Endothelial cell of umbilical vein (primary cell): ENCODE results near the gene PCDHGC3. TPM values are rescaled to one million over a fixed set of nuclear protein-coding genes. Genes with fewer than 3 reads are reported as not detected.

Experiments used
- BruUV-seq: library from RNA; stranded (reverse); fragments of 400-500 nt; replicated peaks from 2 replicates; lab custom pipeline; 2021; lab: Mats Ljungman, UMichigan
- CTCF ChIA-PET: fragments of 300-600, 350-600 bp; sonication (Branson Sonifier 250); formaldehyde crosslinking; loops from one replicate; lab custom pipeline; 2021; ENCODE audit warnings: antibody characterized with exemption, inconsistent platforms; lab: Charles Lee
- POLR2A ChIA-PET: fragments of 300-600, 350-600 bp; sonication (Branson Sonifier 250); formaldehyde crosslinking; loops from one replicate; lab custom pipeline; 2021; ENCODE audit warnings: antibody characterized with exemption, inconsistent platforms; lab: Charles Lee
- DNase-seq: peaks from one replicate; pipeline ENCODE4 v3.0.0-alpha.2; 2011; ENCODE audit warnings: low read depth, low spot score
- FAIRE-seq: peaks from 2 replicates; lab custom pipeline; 2011; peaks lifted over from hg19 to GRCh38; lab: Jason Lieb, UNC
- H2AFZ ChIP-seq: 2 replicates; pipeline ENCODE4 v1.6.0; 2012; ENCODE audit warnings: low read depth, low read length, control low read depth, inconsistent platforms
- H3K27ac ChIP-seq: 2 replicates; pipeline ENCODE4 v1.5.1; 2011; ENCODE audit warnings: low read depth, mild to moderate bottlenecking, control low read depth, low read length, moderate library complexity; ENCODE audit not compliant: insufficient read depth
- H3K27me3 ChIP-seq, 2 experiments: 2 replicates each; pipeline versions ENCODE4 v1.6.0 to v1.6.1; 2011; ENCODE audit warnings: low read length in 2 of 2, mixed read lengths in 1 of 2; ENCODE audit not compliant: control insufficient read depth in 2 of 2, insufficient read depth in 2 of 2
- H3K36me3 ChIP-seq, 2 experiments: 2 replicates in 1 of 2; 3 replicates in 1 of 2; pipeline ENCODE4 v1.5.1; 2011; ENCODE audit warnings: low read length in 2 of 2, mild to moderate bottlenecking in 1 of 2, moderate library complexity in 1 of 2; ENCODE audit not compliant: control insufficient read depth in 2 of 2, insufficient read depth in 2 of 2; ENCODE audit errors: extremely low read depth in 1 of 2
- H3K4me1 ChIP-seq: 3 replicates; pipeline ENCODE4 v1.5.1; 2011; ENCODE audit warnings: mild to moderate bottlenecking, low read length; ENCODE audit not compliant: control insufficient read depth, insufficient read depth; ENCODE audit errors: extremely low read depth
- H3K4me2 ChIP-seq: 2 replicates; pipeline ENCODE4 v1.6.1; 2011; ENCODE audit warnings: low read length, control low read depth, mixed read lengths; ENCODE audit not compliant: insufficient read depth
- H3K4me3 ChIP-seq, 3 experiments: fragments of 200-600 bp in 1 of 3; sonication (generic), shearing (Covaris generic) in 1 of 3; replicated peaks in 1 of 3; 2 replicates each; pipeline ENCODE4 v1.5.1; 2011 to 2016; ENCODE audit warnings: control low read depth in 3 of 3, low read length in 3 of 3, mild to moderate bottlenecking in 2 of 3, inconsistent platforms in 1 of 3, low read depth in 1 of 3, moderate library complexity in 1 of 3; ENCODE audit not compliant: insufficient read depth in 1 of 3
- H3K79me2 ChIP-seq: 2 replicates; pipeline ENCODE4 v1.6.0; 2012; ENCODE audit warnings: low read length, inconsistent platforms; ENCODE audit not compliant: control insufficient read depth, insufficient read depth
- H3K9ac ChIP-seq: replicated peaks from 2 replicates; pipeline ENCODE3; 2011; ENCODE audit warnings: low read length, control low read depth; ENCODE audit not compliant: insufficient read depth; ENCODE audit errors: extremely low read depth
- H3K9me1 ChIP-seq: replicated peaks from 3 replicates; pipeline ENCODE4 v1.6.0; 2011; ENCODE audit warnings: mild to moderate bottlenecking, low read length; ENCODE audit not compliant: control insufficient read depth, insufficient read depth; ENCODE audit errors: extremely low read depth
- H3K9me3 ChIP-seq: replicated peaks from 2 replicates; pipeline ENCODE4 v1.5.1; 2012; ENCODE audit warnings: low read length, inconsistent platforms; ENCODE audit not compliant: control insufficient read depth, insufficient read depth
- H4K20me1 ChIP-seq: replicated peaks from 2 replicates; pipeline ENCODE3; 2011; ENCODE audit warnings: mild to moderate bottlenecking, low read length; ENCODE audit not compliant: control insufficient read depth, insufficient read depth; ENCODE audit errors: extremely low read depth
- CTCF ChIP-seq, 2 donors: IDR thresholded peaks; 1 replicate in 1 of 2; 2 replicates in 1 of 2; pipeline ENCODE4 v1.5.1; 2011; ENCODE audit warnings: low read length in 2 of 2, mild to moderate bottlenecking in 2 of 2, moderate library complexity in 2 of 2, control low read depth in 1 of 2, inconsistent platforms in 1 of 2, low read depth in 1 of 2; ENCODE audit not compliant: insufficient read depth in 1 of 2; ENCODE audit errors: extremely low read depth in 1 of 2
- EZH2 ChIP-seq: IDR thresholded peaks from 2 replicates; pipeline ENCODE4 v1.6.1; 2012; ENCODE audit warnings: borderline replicate concordance, low read depth, mild to moderate bottlenecking, moderate library complexity, low read length, inconsistent platforms; ENCODE audit not compliant: severe bottlenecking
- dilution Hi-C: fragments of 300-500 bp; cut with MboI; formaldehyde crosslinking; loops from one replicate; pipeline ENCODE4 v1.15.0; 2019; ENCODE audit warnings: low sequenced_read_pairs; ENCODE audit not compliant: extremely low pct_ligation_motif_present
- intact Hi-C: fragments of 100-400 bp; cut with micrococcal nuclease; formaldehyde crosslinking; loops from one replicate; pipeline ENCODE4 v1.10.0; 2022
- polyA plus RNA-seq, 4 experiments: library from polyadenylated mRNA; depleted of rRNA in 3 of 4; stranded (reverse) in 3 of 4; unstranded in 1 of 4; fragments of >200 nt; gene quantifications; 2 replicates each; pipeline versions ENCODE4 v1.2.1 to v1.2.3, GENCODE V29; 2011 to 2012; ENCODE audit warnings: missing spikeins in 1 of 4
- total RNA-seq: library from RNA; stranded (reverse); gene quantifications from 2 replicates; pipeline ENCODE4 v1.2.3, GENCODE V29; 2021

PCDHGC3 gene
- total and polyA plus RNA-seq, 2 donors (not counting 3 experiments of a cell fraction or from before 2014, with no cell fraction given): 9.2 to 36.1 TPM

GRCh38 chr5:141492168-141492885 is 16.6 kb downstream of the PCDHGC3 start:
- no peak overlapping the region for H3K4me2 ChIP-seq
- ChIA-PET POLR2A (no interaction called here), CTCF (interaction anchor here (1.0 to 2.2 kb wide), 5 partner anchors 9 to 269 kb away, joined by 3 to 13 read pairs (median 3); partner anchors contain the start of genes PCDHB14 and PCDHGA12)
- no peaks in the 10 kb centered on the region for H3K9me1 ChIP-seq
- H3K27me3 ChIP-seq: peaks cover 10 to 25% of the 10 kb centered on the region in 2 experiments
- FAIRE-seq (no peak), DNase-seq (no peak)
- TF ChIP-seq EZH2 (peak; percentile 47), CTCF (IDR thresholded peaks at IDR 0.05; ENCODE audit: extremely low read depth in 1 of 2, insufficient read depth in 1 of 2, low read depth in 1 of 2, low read length in 2 of 2) (no peak)
- H3K9ac ChIP-seq: no peak overlapping the region
- H3K27ac ChIP-seq: no peak overlapping the region
- no peaks in the 10 kb centered on the region for H3K9me3 ChIP-seq
- H3K4me3 ChIP-seq: no peak overlapping the region
- no peaks in the 10 kb centered on the region for H3K36me3 ChIP-seq
- H3K79me2 ChIP-seq: no peaks in the 10 kb centered on the region
- dilution Hi-C loops (no loop called here), intact Hi-C loops (no loop called here)
- no peaks in the 10 kb centered on the region for H3K4me1 ChIP-seq
- no peak overlapping the region for H2AFZ ChIP-seq
- BruUV-seq: no TSS peak
- no peaks in the 10 kb centered on the region for H4K20me1 ChIP-seq
